CD14-positive monocyte (primary cell): ENCODE results near the gene MMP24. TPM values are rescaled to one million over a fixed set of nuclear protein-coding genes. Genes with fewer than 3 reads are reported as not detected.

ENCODE experiments used
- DNase-seq, 3 donors: peaks; one replicate each; pipeline ENCODE4 v3.0.0-alpha.2; 2011 to 2022
- H2AFZ ChIP-seq: 2 replicates; pipeline ENCODE4 v1.6.0; 2012; ENCODE audit warnings: mild to moderate bottlenecking, low read depth, low read length, inconsistent platforms; ENCODE audit not compliant: insufficient read depth, poor library complexity, severe bottlenecking
- H3K27ac ChIP-seq, 2 donors: 1 replicate in 1 of 2; 2 replicates in 1 of 2; pipeline ENCODE4 v1.5.1; 2012 to 2013; ENCODE audit warnings: low read length in 2 of 2, control low read depth in 1 of 2, inconsistent platforms in 1 of 2, low read depth in 1 of 2, mild to moderate bottlenecking in 1 of 2
- H3K27me3 ChIP-seq, 2 donors: one replicate each; pipeline versions ENCODE4 v1.6.0 to v1.6.1; 2011 to 2013; ENCODE audit warnings: low read length in 2 of 2; ENCODE audit not compliant: control insufficient read depth in 2 of 2, insufficient read depth in 2 of 2
- H3K36me3 ChIP-seq, 2 donors: replicated peaks in 1 of 2; 1 replicate in 1 of 2; 2 replicates in 1 of 2; pipeline versions ENCODE4 v1.5.1 to v1.6.1; 2012 to 2013; ENCODE audit warnings: low read length in 2 of 2, control low read depth in 1 of 2, inconsistent platforms in 1 of 2, mild to moderate bottlenecking in 1 of 2; ENCODE audit not compliant: insufficient read depth in 2 of 2, control insufficient read depth in 1 of 2
- H3K4me1 ChIP-seq, 2 donors: 1 replicate in 1 of 2; 2 replicates in 1 of 2; pipeline versions ENCODE4 v1.5.1 to v1.6.1; 2012 to 2013; ENCODE audit warnings: low read length in 2 of 2, control low read depth in 1 of 2, inconsistent platforms in 1 of 2, mild to moderate bottlenecking in 1 of 2, moderate library complexity in 1 of 2; ENCODE audit not compliant: insufficient read depth in 2 of 2, control insufficient read depth in 1 of 2
- H3K4me2 ChIP-seq: replicated peaks from 2 replicates; pipeline ENCODE3; 2012; ENCODE audit warnings: low read length, moderate library complexity, mild to moderate bottlenecking; ENCODE audit not compliant: poor library complexity, severe bottlenecking; ENCODE audit errors: extremely low read depth
- H3K4me3 ChIP-seq, 3 experiments: fragments of 200-600 bp in 1 of 3; sonication (generic) in 1 of 3; replicated peaks in 1 of 3; 1 replicate in 2 of 3; 2 replicates in 1 of 3; pipeline ENCODE4 v1.5.1; 2011 to 2013; ENCODE audit warnings: low read length in 3 of 3, mild to moderate bottlenecking in 3 of 3, control low read depth in 2 of 3, low read depth in 2 of 3, inconsistent platforms in 1 of 3, moderate library complexity in 1 of 3
- H3K79me2 ChIP-seq: 2 replicates; pipeline ENCODE4 v1.6.0; 2012; ENCODE audit warnings: mild to moderate bottlenecking, control low read depth, inconsistent platforms, low read length, moderate library complexity; ENCODE audit not compliant: insufficient read depth
- H3K9ac ChIP-seq: 2 replicates; pipeline ENCODE4 v1.6.0; 2017; ENCODE audit warnings: low read length, mild to moderate bottlenecking; ENCODE audit not compliant: insufficient read depth, poor library complexity, severe bottlenecking
- H3K9me3 ChIP-seq, 2 donors: replicated peaks in 1 of 2; 1 replicate in 1 of 2; 2 replicates in 1 of 2; pipeline versions ENCODE4 v1.5.1 to v1.6.1; 2012 to 2013; ENCODE audit warnings: low read length in 2 of 2, control low read depth in 1 of 2; ENCODE audit not compliant: control insufficient read depth in 1 of 2, insufficient read depth in 1 of 2
- H4K20me1 ChIP-seq: 2 replicates; pipeline ENCODE4 v1.6.0; 2012; ENCODE audit warnings: mild to moderate bottlenecking, low read length, control low read depth, moderate library complexity; ENCODE audit not compliant: insufficient read depth
- H3K27ac Mint-ChIP-seq, 7 donors: one replicate each; pipeline ENCODE4 v1.8.0; 2020; ENCODE audit warnings: mild to moderate bottlenecking in 7 of 7, mixed read lengths in 7 of 7, moderate library complexity in 6 of 7, inconsistent platforms in 2 of 7
- H3K27me3 Mint-ChIP-seq, 3 donors: one replicate each; pipeline ENCODE4 v1.8.0; 2021 to 2022; ENCODE audit warnings: low read depth in 3 of 3, mild to moderate bottlenecking in 3 of 3, mixed read lengths in 3 of 3, moderate library complexity in 3 of 3, inconsistent platforms in 1 of 3
- H3K36me3 Mint-ChIP-seq, 2 donors: one replicate each; pipeline ENCODE4 v1.8.0; 2020; ENCODE audit warnings: mixed read lengths in 2 of 2, inconsistent platforms in 1 of 2, mild to moderate bottlenecking in 1 of 2
- H3K4me1 Mint-ChIP-seq: one replicate; pipeline ENCODE4 v1.8.0; 2020; ENCODE audit warnings: mild to moderate bottlenecking, mixed read lengths
- H3K4me3 Mint-ChIP-seq, 2 donors: one replicate each; pipeline ENCODE4 v1.8.0; 2020; ENCODE audit warnings: mild to moderate bottlenecking in 2 of 2, mixed read lengths in 2 of 2, moderate library complexity in 1 of 2
- H3K9me3 Mint-ChIP-seq, 7 donors: one replicate each; pipeline ENCODE4 v1.8.0; 2020 to 2022; ENCODE audit warnings: mixed read lengths in 7 of 7, mild to moderate bottlenecking in 6 of 7, moderate library complexity in 6 of 7, inconsistent platforms in 2 of 7
- CTCF ChIP-seq: fragments of 200-600 bp; IDR thresholded peaks from one replicate; pipeline ENCODE4 v1.8.0; 2022; ENCODE audit warnings: antibody characterized with exemption, mild to moderate bottlenecking
- WGBS: methylation state at CpG from one replicate; pipeline ENCODE4 v1.1.5; 2013; ENCODE audit warnings: missing lambda C conversion rate; ENCODE audit not compliant: insufficient coverage; 5-methylcytosine and 5-hydroxymethylcytosine counted together
- intact Hi-C, 2 donors: fragments of 100-400 bp; cut with micrococcal nuclease; formaldehyde crosslinking; loops; one replicate each; pipeline versions ENCODE4 v1.15.0 to v1.15.1; 2023
- polyA plus RNA-seq, 3 donors: library from polyadenylated mRNA; depleted of rRNA in 1 of 3; unstranded in 2 of 3; stranded (reverse) in 1 of 3; fragments of 300-500 nt in 2 of 3; fragments of >200 nt in 1 of 3; fragmentation: Illumina TruSeq in 2 of 3; gene quantifications; 1 replicate in 2 of 3; 2 replicates in 1 of 3; pipeline ENCODE4 v1.2.3, GENCODE V29; 2012 to 2021

Gene MMP24
- polyA plus RNA-seq, 3 donors = 0.14 TPM; not detected in 2

- Mint-ChIP-seq H3K27me3 (peaks cover 0 to under 1% (median 0%) of the 10 kb centered on the region in 3 donors), H3K36me3 (peaks cover 22 to 27% of the 10 kb centered on the region in 2 donors), H3K27ac (peak overlapping the region in 1 of 7 donors; percentile 10), H3K4me3 (no peak overlapping the region), H3K9me3 (no peaks in the 10 kb centered on the region), H3K4me1 (peaks cover 15% of the 10 kb centered on the region)
- Histone ChIP-seq H3K4me2 (no peak overlapping the region), H3K9me3 (no peaks in the 10 kb centered on the region), H3K27me3 (no peaks in the 10 kb centered on the region), H4K20me1 (no peaks in the 10 kb centered on the region), H3K9ac (no peak overlapping the region), H3K36me3 (peaks cover 2 to 24% of the 10 kb centered on the region in 2 donors), H3K4me3 (no peak overlapping the region), H3K27ac (peak overlapping the region in 1 of 2 donors; percentile 21), H2AFZ (no peak overlapping the region), H3K4me1 (no peaks in the 10 kb centered on the region), H3K79me2 (no peaks in the 10 kb centered on the region)
- intact Hi-C loops = no loop called here
- TF ChIP-seq CTCF = no peak
- DNase-seq = no peak
- 100% methylated on average over 2 of the region's 2 CpGs for WGBS
Measured at GRCh38 chr20:35316086-35316485, 89.6 kb downstream of the MMP24 start.

- TF ChIP-seq CTCF = no peak
- Histone ChIP-seq H3K9me3 (no peaks in the 10 kb centered on the region), H3K36me3 (peaks cover 0 to 20% of the 10 kb centered on the region in 2 donors), H3K27ac (no peak overlapping the region), H3K4me3 (no peak overlapping the region), H3K4me1 (no peaks in the 10 kb centered on the region), H3K27me3 (no peaks in the 10 kb centered on the region), H3K9ac (no peak overlapping the region), H2AFZ (no peak overlapping the region), H3K4me2 (no peak overlapping the region), H4K20me1 (no peaks in the 10 kb centered on the region), H3K79me2 (no peaks in the 10 kb centered on the region)
- no peak for DNase-seq
- H3K9me3 Mint-ChIP-seq = no peaks in the 10 kb centered on the region
- peaks cover 16 to 19% of the 10 kb centered on the region in 2 donors for H3K36me3 Mint-ChIP-seq
- intact Hi-C loops = no loop called here
- no peak overlapping the region for H3K27ac Mint-ChIP-seq
- 93% methylated on average over 2 of the region's 5 CpGs for WGBS
- no peaks in the 10 kb centered on the region for H3K27me3 Mint-ChIP-seq
- H3K4me3 Mint-ChIP-seq = no peak overlapping the region
- H3K4me1 Mint-ChIP-seq = peaks cover 10% of the 10 kb centered on the region
Measured at GRCh38 chr20:35317416-35318210, 91.1 kb downstream of the MMP24 start.
